Measurements from ENCODE around the gene MAP3K3. TPM values are rescaled to one million over a fixed set of nuclear protein-coding genes. Genes with fewer than 3 reads are reported as not detected.

The MAP3K3 gene
- total and polyA plus RNA-seq, 9 of the 15 experiments (the other 6 are each of a cell fraction or from before 2014, with no cell fraction given), result 0.69 to 16.5 (median 12.1) TPM

DNA sequence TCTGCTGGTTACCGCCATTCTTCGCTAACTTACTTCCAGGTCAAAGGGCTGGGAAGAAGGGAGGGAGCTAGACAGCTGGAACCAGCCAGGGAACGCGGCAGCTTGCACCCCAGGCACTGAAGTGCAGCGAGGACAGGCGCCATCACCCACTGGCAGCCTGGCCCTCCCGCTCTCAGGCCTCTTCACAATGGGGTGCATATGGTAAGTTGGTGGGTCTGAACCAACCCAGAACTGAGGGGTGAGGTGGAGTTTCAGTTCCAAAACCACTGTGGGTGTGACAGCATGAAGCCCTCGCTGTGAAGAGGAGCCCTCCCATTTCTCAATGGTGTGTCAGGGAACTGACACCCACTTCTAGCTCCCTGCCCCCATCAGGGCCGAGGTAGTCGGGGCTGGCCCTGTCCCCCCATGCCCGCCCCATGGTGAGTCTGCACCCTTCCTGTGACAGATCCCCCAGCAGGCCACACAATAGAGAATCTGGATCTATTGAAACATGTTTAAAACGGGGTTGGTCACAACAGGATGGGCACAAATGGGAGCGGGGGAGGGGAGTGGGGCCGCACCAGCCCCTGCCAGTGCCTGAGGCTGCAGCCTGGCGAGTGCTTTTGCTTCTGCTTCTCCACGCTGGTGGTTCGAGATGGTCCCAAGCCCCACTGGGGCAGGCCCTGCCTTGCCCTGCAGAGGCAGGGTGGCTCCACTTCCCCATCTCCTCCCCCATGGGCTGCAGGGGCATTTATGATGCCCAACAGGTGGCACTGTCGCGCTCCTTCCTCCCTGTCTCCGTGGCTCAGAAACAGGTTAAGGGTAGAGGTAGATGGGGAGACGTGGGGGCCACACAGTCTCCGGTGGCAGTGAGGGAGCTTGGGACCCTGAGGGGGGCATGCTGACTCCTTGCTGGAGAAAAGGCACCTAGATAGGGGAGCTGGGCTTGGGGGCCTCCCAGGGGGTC is 75.4 kb downstream of the MAP3K3 start (continued):
- TF ChIP-seq, protein P1, sequence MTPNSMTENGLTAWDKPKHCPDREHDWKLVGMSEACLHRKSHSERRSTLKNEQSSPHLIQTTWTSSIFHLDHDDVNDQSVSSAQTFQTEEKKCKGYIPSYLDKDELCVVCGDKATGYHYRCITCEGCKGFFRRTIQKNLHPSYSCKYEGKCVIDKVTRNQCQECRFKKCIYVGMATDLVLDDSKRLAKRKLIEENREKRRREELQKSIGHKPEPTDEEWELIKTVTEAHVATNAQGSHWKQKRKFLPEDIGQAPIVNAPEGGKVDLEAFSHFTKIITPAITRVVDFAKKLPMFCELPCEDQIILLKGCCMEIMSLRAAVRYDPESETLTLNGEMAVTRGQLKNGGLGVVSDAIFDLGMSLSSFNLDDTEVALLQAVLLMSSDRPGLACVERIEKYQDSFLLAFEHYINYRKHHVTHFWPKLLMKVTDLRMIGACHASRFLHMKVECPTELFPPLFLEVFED (CRISPR knock-in tag; conservative IDR thresholded peaks at IDR 0.05), result no peak
- TF ChIP-seq MCM3 (IDR thresholded peaks at IDR 0.05), result no peak
- no peak for TF ChIP-seq CEBPG (CRISPR knock-in tag; IDR thresholded peaks at IDR 0.05)
- no peak for TF ChIP-seq CEBPG (tag; conservative IDR thresholded peaks at IDR 0.05 in 1 of 2, IDR thresholded peaks at IDR 0.05 in 1 of 2)
- 0 out of 2 replicates have a peak, but pooled peaks have one; percentile 15 for TF ChIP-seq KLF16 (IDR thresholded peaks at IDR 0.05)
- no peak for TF ChIP-seq SAFB (IDR thresholded peaks at IDR 0.05; ENCODE audit: borderline replicate concordance, low read depth, low read length)
- TF ChIP-seq, protein P2, sequence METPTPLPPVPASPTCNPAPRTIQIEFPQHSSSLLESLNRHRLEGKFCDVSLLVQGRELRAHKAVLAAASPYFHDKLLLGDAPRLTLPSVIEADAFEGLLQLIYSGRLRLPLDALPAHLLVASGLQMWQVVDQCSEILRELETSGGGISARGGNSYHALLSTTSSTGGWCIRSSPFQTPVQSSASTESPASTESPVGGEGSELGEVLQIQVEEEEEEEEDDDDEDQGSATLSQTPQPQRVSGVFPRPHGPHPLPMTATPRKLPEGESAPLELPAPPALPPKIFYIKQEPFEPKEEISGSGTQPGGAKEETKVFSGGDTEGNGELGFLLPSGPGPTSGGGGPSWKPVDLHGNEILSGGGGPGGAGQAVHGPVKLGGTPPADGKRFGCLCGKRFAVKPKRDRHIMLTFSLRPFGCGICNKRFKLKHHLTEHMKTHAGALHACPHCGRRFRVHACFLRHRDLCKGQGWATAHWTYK (CRISPR knock-in tag; IDR thresholded peaks at IDR 0.05), result no peak
- no peak for TF ChIP-seq MEF2D (tag; conservative IDR thresholded peaks at IDR 0.05; ENCODE audit: low read depth)
- TF ChIP-seq MAZ (CRISPR knock-in tag; conservative IDR thresholded peaks at IDR 0.05 in 1 of 2, IDR thresholded peaks at IDR 0.05 in 1 of 2), result no peak
- TF ChIP-seq ZNF408 (CRISPR knock-in tag; IDR thresholded peaks at IDR 0.05; ENCODE audit: low read depth), result no peak
- TF ChIP-seq RUNX1 (IDR thresholded peaks at IDR 0.05; ENCODE audit: low read depth), result no peak
- TF ChIP-seq POLR2G (IDR thresholded peaks at IDR 0.05; ENCODE audit: low read depth, low read length), result peak; percentile 64
- TF ChIP-seq MTA3 (IDR thresholded peaks at IDR 0.05; ENCODE audit: borderline replicate concordance), result no peak
- no peak for TF ChIP-seq MED1 (CRISPR knock-in tag; IDR thresholded peaks at IDR 0.05; ENCODE audit: borderline replicate concordance)
- TF ChIP-seq ASH1L (IDR thresholded peaks at IDR 0.05; ENCODE audit: borderline replicate concordance, low read depth, partially characterized antibody), result no peak
- TF ChIP-seq SPI1 (IDR thresholded peaks at IDR 0.05; ENCODE audit: borderline replicate concordance, low read depth, low read length), result peak; percentile 78; the same call in 1 of the 2 replicates
